NCI-H2196 (cell line): ENCODE measurements around the gene DOK7.
A peak's percentile ranks its signal among the peaks of the same experiment; 100 is the strongest.

Source experiments
- DNase-seq: peaks from one replicate; lab custom pipeline; 2025; ENCODE audit not compliant: unreplicated experiment; lab: John Stamatoyannopoulos, UW

DOK7 gene

DNA sequence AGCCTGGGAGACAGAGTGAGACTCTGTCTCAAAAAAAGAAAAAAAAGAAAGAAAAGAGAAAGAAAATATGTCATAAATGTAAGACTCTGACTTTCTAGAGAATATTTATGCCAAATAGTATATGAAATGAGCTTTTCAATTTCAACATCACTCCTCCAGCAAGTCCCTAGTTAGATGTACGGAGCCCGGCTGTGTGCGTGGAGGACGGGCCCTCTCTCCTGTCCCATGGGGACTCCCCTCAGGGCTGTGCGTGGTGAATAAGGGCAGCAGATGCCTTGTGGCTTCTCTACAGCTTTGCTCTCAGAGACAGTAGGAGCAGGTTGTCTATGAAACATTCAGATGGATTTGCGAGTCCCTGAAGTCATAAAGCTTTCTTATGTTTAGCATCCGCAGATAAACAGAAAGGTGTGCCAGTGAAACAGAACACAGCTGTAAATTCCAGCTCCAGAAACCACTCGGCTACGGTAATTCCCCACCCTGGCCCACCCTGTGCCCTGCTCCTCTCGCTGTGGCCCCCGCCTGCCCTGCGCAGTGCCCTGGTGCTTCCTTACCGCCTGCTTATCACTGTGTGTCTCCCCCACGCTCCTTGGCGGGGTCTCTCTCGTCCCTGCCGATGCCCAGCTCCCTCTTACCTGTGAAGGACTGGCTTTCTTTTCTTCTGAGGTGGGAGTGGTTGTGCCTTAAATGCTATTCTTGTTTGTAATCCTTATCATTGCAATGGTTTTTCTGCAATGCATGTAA lies 35.2 kb upstream of the DOK7 start:
- no peak for DNase-seq

DNA sequence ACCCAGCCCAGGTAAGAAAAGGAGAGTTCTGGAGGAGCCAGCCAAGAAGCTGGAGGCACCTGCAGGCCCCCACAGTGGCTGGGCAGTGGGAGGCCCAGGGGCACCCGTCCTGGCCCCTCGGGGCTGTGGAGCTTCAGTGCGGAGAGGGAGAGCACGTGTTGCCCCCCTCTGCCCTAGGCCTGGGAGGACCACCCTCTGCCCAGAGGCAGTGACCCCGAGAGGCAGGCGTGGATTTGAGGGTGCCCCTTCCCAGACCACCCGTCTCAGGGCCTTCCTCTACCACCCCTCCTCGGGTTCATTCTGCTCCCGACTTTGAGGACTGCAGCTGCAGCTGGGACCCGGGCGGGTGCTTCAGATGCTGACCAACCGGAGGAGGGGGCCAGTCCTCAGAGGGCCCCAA lies 33.5 kb upstream of the DOK7 start:
- DNase-seq: no peak

DNA sequence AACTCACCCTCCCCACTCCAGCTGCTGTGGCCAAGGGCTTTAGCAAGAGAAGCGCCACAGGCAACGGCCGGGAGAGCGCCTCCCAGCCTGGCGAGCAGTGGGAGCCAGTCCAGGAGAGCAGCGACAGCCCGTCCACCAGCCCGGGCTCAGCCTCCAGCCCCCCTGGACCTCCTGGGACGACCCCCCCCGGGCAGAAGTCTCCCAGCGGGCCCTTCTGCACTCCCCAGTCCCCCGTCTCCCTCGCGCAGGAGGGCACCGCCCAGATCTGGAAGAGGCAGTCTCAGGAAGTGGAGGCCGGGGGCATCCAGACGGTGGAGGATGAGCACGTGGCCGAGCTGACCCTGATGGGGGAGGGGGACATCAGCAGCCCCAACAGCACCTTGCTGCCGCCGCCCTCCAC lies 32.6 kb upstream of the DOK7 start:
- DNase-seq: no peak

DNA sequence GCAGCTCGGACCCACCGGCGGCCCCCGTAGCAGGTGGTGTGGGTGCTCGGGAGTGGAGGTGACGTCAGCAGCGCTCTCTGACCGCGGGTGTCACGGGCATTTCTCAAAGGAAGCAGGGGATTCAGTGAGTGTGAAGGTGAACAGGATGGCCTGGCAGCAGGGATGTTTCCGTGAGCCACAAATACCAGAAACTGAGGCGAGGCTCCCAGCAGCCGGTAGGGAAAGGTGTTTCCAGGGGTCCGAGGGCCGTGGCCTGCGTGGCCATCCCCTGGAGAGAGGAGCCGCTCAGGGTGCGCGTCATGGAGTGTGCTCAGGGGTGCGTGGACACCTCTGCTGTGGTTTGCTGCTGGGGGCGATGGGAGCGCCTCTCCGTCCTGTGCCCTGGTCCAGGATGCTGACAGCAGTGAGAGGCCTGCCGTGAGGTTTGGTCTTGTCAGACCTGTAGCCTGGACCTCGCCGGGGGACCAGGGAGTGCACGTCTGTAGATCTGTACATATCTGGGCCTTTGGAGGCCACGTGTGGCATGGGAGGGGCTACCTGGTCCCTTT lies 31.6 kb upstream of the DOK7 start:
- no peak for DNase-seq

DNA sequence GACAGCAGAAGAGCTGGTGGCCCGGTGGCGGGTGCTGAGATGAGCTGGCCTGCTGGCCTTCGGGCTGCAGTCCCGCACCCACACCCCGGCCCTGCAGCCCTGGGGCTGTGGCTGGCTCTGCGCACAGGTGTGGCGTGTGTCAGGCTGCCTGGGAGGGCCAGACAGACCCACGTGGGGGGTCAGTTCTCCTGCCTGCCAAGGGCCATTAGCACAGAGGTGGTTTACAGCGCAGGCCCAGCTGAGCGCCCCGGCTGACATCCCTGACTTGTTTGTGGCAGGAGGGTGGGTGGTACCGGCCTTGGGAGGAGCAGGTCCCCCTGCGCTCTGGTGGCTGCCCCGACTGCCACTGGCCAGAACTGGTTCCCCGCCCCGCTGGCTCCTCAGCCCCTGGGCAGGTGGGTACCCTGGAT lies 30.7 kb upstream of the DOK7 start:
- DNase-seq: no peak

DNA sequence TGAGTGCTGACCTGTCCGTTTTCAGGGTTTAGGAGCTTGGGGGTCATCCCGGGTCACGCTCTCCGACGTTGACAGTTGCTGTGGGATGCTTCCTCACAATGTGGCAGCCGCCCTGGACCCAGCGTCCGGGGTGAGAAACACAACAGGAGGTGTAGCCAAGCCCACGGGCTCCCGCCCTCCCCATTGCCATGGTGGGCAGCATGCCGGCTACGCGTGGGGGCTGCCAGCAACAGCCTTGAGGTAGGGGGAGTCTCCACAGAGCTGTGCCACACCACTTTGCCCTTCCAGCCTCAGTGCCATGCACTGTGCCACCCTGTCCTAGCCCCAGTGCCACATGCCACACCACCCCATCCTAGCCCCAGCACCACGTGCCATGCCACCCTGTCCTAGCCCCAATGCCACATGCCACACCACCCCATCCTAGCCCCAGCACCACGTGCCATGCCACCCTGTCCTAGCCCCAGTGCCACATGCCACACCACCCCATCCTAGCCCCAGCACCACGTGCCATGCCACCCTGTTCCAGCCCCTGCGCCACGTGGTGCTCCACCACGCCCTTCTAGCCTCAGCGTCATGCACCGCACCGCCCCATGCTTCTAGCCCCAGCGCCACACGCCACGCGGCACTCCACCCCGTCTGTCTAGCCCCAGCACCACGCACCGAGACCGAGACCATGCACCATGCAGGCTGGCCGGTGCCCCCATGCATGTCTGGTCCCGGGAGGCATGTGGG lies 29.8 kb upstream of the DOK7 start:
- DNase-seq: no peak

DNA sequence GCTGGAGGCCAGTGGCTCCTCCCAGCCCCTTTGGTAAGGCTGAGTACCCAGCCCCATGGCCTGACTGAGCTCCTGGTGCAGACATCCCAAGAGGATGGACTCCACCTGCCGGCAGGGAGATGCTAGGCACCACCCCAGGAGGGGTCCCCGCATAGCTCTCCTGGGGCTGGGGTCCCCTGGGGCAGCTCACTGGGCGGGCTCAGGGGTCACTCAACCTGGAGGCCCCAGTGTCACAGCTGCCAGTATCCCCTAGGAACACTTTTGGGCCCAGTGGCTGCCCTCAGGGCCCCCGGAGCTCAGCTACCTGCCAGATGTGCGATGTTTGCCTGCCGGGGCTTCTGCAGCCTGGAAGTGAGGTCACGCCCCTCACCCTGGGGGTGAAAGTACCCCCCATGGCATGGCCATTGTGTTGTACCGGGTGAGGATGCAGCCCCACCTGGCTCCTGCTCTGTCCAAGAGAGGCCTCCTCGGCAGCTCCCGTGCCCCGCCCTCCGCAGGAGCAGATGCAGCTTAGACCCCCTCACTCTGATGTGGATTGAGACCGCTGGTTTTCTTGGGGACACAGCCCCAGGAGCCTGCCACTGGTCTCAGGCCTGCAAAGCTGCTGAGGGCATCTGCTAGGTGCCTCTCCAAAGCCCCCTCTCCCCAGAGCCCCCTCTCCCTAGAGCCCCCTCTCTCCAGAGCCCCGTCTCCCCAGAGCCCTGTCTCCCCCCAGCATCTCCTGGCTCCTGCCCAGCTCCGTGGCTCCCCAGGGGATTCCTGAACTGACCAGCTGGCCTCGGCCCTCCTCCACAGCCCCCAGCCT lies 28.0 kb upstream of the DOK7 start:
- no peak for DNase-seq

DNA sequence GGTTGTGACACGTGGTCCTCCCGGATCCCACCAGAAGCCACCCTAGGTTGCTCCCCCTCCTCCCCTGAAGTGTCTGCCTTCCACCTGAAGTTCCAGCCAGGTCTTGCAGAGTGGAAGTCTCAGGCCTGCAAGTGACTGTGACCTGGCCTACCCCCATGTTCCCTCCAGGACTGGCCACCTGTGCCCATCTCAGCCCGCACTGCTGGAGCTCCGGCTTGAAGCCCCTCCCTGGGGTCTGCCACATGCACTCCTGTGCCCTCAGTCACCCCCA lies 27.5 kb upstream of the DOK7 start:
- DNase-seq: no peak

DNA sequence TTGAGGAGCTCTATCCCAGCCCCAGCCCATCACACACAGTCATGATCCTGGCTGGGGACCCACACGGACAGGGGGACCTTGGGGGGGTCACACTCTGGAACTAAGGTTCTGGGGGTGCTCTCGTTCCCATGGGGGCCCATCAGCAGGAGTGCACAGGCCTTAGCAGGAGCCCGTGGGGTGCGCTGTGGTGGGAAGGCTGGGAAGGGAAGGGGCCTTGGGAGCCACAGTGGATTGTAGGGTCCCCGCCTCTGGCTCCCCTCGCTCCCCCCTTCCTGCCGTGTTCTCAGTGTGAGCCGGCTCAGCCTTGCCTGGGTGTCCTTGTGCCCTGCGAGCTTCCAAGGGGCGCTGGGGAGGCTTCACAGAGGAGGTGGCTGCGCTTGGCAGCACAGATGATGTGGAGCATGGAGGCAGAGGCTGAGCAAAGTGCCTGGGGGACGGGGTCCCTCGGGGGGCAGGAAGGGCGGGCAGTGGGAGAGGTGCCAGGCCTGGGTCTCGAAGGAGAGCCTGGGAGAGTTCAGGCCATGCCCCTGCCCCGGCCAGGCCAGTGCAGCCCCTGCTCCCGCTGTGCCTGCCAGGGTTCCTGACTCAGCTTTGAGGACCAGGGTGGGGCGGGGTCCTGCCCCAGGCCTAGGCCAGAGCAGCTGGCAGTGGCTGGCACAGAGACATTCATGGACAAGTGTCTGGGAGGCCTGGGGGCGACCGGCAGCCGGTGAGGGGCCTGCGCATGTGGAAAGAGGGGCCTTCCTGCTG lies 26.9 kb upstream of the DOK7 start:
- DNase-seq: no peak

DNA sequence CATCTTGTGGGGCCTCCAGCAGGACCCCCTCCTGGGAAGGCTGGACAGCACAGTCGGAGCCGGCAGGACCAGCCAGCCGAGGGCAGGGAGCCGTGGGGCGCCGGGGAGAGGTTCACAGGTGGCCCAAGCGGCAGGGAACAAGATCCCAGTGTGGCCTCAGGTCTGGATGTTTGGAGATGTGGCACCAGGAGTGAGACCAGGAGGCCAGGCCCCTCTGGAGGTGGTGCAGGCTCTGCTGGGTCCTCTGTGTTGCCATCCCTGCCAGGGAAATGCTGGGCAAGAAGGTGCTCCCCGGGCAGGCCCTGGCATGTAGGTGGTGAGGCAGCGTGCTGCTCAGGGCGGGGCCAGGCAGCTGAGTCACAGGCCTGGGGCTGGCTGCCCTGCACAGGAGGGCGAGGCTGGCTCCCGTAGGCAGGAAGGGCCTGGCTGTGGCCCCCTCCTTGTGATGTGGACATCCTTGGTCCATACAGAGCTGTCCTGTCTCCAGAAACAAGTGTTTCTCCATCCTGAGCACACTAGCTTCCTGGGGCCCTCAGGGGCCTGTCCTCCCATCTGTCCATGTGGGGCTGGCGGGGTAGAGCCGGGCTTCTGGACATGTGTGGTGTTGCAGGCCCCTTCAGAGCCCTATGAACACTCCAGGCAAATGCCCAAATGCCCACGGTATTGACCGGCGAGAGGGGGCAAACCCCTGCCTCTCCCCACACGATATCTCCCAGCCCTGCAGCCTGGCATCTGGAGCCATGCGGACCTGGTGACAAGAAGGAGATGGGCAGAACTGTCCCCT lies 26.1 kb upstream of the DOK7 start:
- DNase-seq: peak; percentile 83

DNA sequence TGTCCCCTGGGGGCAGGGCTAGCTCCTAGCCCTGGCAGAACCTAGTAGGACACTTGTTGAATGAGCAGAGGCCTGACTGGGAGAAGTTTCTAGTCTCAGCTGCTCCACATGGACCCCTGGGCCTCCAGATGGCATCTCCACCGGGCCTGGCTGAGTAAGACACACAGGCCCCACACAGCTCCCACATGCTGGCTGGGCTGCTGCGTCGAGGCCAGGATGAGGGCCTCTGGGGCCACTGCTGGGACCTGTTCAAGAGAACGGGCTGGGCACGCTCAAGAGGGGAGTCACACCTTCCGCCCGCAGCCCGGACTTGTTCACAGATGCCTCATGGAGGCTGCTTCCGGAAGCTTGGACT lies 25.5 kb upstream of the DOK7 start:
- DNase-seq: no peak

DNA sequence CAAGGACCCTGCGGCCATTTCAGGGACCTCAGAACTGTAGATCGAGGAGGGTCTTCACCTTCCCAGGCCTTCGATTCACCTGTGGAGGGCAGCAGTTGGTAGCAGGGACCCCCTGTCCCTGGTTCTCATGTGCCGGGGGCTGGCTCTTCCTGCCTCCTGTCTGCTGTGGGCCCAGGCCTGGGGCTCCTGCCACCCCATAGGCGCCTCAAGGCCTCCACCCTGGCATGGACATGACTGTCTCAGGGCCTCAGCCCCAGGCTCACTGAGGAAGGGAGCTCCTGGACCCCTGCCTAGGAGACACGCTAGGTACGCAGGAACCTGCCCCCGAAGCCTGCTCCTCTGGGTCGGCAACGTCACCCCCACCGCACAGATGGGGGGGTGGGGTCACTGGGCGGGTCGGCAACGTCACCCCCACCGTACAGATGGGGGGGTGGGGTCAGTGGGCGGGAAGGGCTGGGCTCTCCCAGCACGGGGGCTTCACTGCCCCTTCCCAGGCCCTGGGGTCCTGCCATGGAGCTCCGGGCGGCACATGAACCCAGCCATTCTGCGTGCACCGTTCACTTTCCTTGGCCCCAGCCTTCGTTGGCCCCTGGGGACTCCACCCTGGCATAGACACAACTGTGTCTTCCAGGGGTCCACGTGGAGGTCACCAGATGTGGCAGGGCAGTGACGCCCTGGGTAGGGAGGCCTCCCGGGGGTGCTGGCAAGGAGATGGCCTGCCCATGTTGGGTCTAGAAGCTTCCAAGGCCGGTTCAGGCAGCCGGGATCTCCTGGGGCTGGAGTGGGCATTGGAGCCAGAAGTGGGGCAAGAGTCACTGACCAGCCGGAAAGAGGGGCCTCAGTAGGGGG lies 24.9 kb upstream of the DOK7 start:
- DNase-seq: no peak

DNA sequence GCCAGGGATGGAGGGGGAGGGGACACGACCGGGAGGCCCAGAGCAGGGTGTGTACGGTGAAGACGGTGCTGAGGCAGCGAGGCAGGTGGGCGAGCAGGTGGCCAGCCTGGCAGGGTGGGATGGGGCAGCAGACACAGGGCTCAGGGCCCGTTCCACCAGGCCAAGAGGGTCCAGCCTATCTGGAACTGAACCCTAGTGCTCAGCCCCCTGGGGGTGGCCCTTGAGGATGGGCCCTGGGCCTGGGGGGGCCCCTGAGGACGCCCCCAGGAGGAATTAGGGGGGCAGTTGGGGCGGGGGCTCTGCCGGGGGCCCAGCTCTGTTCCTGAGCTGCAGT lies 24.3 kb upstream of the DOK7 start:
- DNase-seq: no peak

DNA sequence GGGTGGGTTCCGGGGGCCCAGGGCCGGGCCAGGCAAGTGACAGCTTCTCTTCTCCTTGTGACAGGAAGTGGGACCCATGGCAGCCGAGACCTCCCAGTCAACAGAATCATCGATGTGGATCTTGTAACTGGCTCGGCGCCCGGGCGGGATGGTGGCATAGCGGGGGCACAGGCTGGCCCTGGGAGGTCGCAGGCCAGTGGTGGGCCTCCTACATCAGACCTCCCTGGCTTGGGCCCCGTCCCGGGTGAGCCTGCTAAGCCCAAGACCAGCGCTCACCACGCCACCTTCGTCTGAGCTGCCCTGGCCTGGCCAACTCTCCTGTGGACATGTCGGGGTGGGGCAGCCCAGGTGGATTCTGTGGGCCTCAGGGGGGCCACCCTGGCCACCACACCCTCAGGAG lies 23.7 kb upstream of the DOK7 start:
- DNase-seq: no peak

DNA sequence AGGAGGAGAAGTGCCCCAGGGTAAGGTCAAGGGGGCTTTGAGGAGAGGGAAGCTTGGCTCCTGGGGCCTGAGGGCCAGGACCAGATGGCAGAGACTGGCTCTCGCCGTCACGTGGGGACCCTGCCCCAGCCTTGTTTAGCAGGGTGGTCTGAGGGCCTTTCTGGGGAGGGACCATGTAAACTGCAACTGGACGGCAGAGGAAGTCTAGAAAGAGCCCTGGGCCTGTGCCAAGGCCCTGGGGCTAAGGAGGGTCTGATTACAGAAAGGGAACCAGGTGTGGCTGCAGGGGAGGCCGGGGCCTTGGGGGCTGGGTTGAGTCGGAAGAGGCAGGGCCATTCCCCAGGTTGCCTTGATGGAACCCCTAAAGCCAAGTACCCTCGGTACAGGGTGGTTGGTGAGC lies 23.1 kb upstream of the DOK7 start:
- no peak for DNase-seq

DNA sequence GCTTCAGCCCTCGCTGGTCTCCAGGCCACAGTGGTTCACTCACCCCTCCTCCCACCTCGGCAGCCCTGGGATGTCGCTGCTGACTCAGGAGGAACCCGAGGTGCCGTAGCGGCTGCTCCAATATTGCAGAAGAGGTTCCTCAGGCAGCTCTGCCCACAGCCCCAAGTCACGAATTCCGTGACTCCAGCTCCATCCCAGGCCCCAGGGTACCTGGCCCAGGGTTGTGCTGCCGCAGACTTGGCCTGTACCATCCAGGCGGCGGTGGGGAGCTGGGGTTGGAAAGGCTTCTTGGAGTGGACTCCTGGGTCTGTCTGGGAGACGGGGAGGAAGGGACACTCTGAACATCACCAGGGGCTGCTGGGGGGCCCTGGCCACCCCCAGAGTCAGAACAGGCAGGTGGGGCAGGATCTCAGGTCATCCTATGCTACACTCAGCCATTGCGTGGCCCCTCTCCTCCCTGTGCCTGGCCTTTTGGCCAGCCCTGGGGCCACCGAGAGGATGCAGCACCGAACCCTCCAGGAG lies 22.1 kb upstream of the DOK7 start:
- no peak for DNase-seq

DNA sequence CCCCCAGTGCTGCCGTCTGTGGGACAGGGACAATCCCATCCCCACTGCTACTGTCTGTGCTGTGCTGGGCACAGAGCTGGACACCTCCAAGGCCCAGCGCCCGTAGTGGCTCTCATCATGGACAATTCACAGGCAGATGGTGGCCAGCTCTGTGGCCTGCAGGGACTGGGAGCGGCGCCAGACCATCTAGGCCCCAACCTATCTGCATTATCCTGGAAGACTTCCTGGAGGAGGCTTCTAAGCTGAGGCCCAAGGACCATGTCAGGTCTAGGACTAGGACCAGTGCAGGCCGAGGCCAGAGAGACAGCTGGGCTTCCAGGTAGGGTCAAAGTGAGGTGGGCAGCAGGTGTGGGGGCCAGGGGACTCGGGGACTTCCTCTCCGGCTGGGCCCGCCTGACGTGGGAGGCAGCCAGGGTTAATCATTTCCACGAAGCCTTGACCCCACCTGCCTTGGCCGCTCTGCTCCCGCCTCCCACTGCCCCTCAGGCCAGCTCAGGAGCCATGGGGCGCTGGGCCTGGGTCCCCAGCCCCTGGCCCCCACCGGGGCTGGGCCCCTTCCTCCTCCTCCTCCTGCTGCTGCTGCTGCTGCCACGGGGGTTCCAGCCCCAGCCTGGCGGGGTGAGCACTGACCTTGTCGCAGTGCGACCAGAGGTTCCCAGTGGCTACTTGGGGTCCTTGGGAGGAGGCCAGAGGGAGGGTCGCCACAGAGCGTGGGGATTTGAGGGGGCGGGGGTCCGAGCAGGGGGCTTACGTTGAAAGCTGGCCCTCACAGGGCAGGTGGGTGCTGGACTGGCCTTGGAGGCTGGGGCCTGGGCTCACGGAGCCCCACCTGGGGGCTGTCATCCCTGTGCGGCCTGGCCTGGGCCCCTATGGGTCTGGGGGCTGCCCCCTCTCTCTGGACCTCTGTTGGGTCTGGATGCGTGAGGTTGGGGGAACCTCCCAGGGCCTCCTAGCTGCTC lies 21.3 kb upstream of the DOK7 start, which contains the start of gene HGFAC:
TSS of gene HGFAC (plus strand) at position 468 of the 959 bp plus-strand sequence. CDS start at position 502, 34 bp downstream.
- DNase-seq: no peak

DNA sequence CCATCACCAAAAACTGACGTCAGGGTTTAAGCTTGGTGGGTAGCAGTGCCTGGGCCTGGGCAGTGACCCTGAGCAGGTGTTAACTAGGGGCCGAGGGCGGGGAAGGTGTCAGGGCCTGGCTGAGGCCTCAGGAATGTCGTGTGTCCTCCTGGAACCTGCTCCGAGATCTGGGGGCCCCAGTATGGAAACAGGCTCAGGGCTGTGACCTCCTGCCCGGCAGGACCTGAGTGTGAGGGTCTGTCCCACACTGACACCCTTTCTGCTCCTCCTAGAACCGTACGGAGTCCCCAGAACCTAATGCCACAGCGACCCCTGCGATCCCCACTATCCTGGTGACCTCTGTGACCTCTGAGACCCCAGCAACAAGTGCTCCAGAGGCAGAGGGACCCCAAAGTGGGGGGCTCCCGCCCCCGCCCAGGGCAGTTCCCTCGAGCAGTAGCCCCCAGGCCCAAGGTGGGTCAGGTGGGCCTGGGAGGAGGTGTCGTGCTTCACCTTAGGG lies 20.6 kb upstream of the DOK7 start:
- no peak for DNase-seq
